SK-N-SH (cell line): ENCODE data around the gene TPPP. TPM values are rescaled to one million over a fixed set of nuclear protein-coding genes. Genes with fewer than 3 reads are reported as not detected.

Experiments used
- CTCF ChIA-PET: fragments of 300-600, 350-600 bp; formaldehyde crosslinking; extraction: SDS; loops from one replicate; lab custom pipeline; 2021; lab: Yijun Ruan, JAX
- POLR2A ChIA-PET: fragments of 350-600 bp; sonication (Branson Sonifier 250); formaldehyde crosslinking; extraction: SDS; loops from one replicate; lab custom pipeline; 2020; ENCODE audit warnings: antibody characterized with exemption, inconsistent platforms; lab: Yijun Ruan, JAX
- DNase-seq: peaks from one replicate; pipeline ENCODE4 v3.0.0; 2012
- H2AFZ ChIP-seq: fragments of 200-600 bp; sonication (generic); 2 replicates; pipeline ENCODE4 v1.8.1; 2016; ENCODE audit warnings: antibody characterized with exemption, mild to moderate bottlenecking, low read depth
- H3F3A ChIP-seq: fragments of 200-600 bp; sonication (generic); replicated peaks from 2 replicates; pipeline ENCODE3; 2016; ENCODE audit warnings: antibody characterized with exemption, mild to moderate bottlenecking; ENCODE audit not compliant: insufficient read depth
- H3K27ac ChIP-seq, 2 experiments: fragments of 200-500 bp in 1 of 2; fragments of 200-600 bp in 1 of 2; sonication (Bioruptor generic) in 1 of 2; sonication (generic), shearing (Covaris generic) in 1 of 2; 2 replicates each; pipeline versions ENCODE4 v1.5.1 to v1.6.1; 2014 to 2016; ENCODE audit warnings: low read depth in 2 of 2, inconsistent platforms in 1 of 2, low read length in 1 of 2, mild to moderate bottlenecking in 1 of 2, mixed read lengths in 1 of 2
- H3K27me3 ChIP-seq: fragments of 200-600 bp; sonication (generic), shearing (Covaris generic); 2 replicates; pipeline ENCODE4 v1.6.1; 2016; ENCODE audit warnings: mixed run types; ENCODE audit not compliant: insufficient read depth
- H3K36me3 ChIP-seq, 2 experiments: fragments of 200-500 bp in 1 of 2; fragments of 200-600 bp in 1 of 2; sonication (Bioruptor generic) in 1 of 2; sonication (generic) in 1 of 2; replicated peaks in 1 of 2; 2 replicates each; pipeline versions ENCODE3 to v1.5.1; 2014 to 2016; ENCODE audit warnings: low read length in 1 of 2, mild to moderate bottlenecking in 1 of 2; ENCODE audit not compliant: insufficient read depth in 2 of 2, control insufficient read depth in 1 of 2
- H3K4me1 ChIP-seq, 2 experiments: fragments of 200-500 bp in 1 of 2; fragments of 200-600 bp in 1 of 2; sonication (Bioruptor generic) in 1 of 2; sonication (generic), shearing (Covaris generic) in 1 of 2; 2 replicates each; pipeline versions ENCODE4 v1.5.1 to v1.6.1; 2014 to 2016; ENCODE audit warnings: low read depth in 1 of 2, low read length in 1 of 2, mixed run types in 1 of 2; ENCODE audit not compliant: insufficient read depth in 2 of 2, control insufficient read depth in 1 of 2
- H3K4me2 ChIP-seq: fragments of 200-600 bp; sonication (generic), shearing (Covaris generic); 2 replicates; pipeline ENCODE4 v1.6.1; 2017; ENCODE audit warnings: mixed run types
- H3K4me3 ChIP-seq, 2 experiments: fragments of 200-500 bp in 1 of 2; fragments of 200-600 bp in 1 of 2; sonication (Bioruptor generic) in 1 of 2; sonication (generic), shearing (Covaris generic) in 1 of 2; 2 replicates each; pipeline versions ENCODE4 v1.5.1 to v1.8.1; 2014 to 2016; ENCODE audit warnings: low read depth in 2 of 2, inconsistent platforms in 1 of 2, low read length in 1 of 2, mild to moderate bottlenecking in 1 of 2, mixed read lengths in 1 of 2, moderate library complexity in 1 of 2
- H3K79me2 ChIP-seq: fragments of 200-600 bp; sonication (generic); 2 replicates; pipeline ENCODE4 v1.8.1; 2017; ENCODE audit warnings: mild to moderate bottlenecking; ENCODE audit not compliant: insufficient read depth
- H3K9ac ChIP-seq: fragments of 200-600 bp; sonication (generic); 2 replicates; pipeline ENCODE4 v1.6.1; 2017; ENCODE audit warnings: mixed run types
- H3K9me2 ChIP-seq: fragments of 200-600 bp; sonication (generic); 2 replicates; pipeline ENCODE4 v1.6.1; 2017; ENCODE audit warnings: mixed run types
- H3K9me3 ChIP-seq: fragments of 200-600 bp; sonication (generic); 2 replicates; pipeline ENCODE4 v1.6.1; 2017; ENCODE audit warnings: mixed run types, mild to moderate bottlenecking, moderate library complexity
- H4K20me1 ChIP-seq: fragments of 200-600 bp; sonication (generic); 2 replicates; pipeline ENCODE4 v1.6.1; 2017; ENCODE audit warnings: mild to moderate bottlenecking, mixed run types; ENCODE audit not compliant: insufficient read depth
- CHD2 ChIP-seq: fragments of 150-350 bp; IDR thresholded peaks from 2 replicates; pipeline ENCODE4 v1.6.1; 2018; ENCODE audit warnings: low read length; ENCODE audit not compliant: partially characterized antibody
- EP300 ChIP-seq, 2 experiments: IDR thresholded peaks; 2 replicates each; pipeline versions ENCODE4 v1.4.0 to v1.6.1; 2012; ENCODE audit warnings: borderline replicate concordance in 1 of 2, low read depth in 1 of 2, low read length in 1 of 2
- FOSL2 ChIP-seq: IDR thresholded peaks from 2 replicates; pipeline ENCODE4 v1.4.0; 2012; ENCODE audit warnings: low read depth, mild to moderate bottlenecking, moderate library complexity, borderline replicate concordance
- FOXM1 ChIP-seq: IDR thresholded peaks from 2 replicates; pipeline ENCODE4 v1.4.0; 2012; ENCODE audit warnings: low read depth, mild to moderate bottlenecking
- GABPA ChIP-seq: IDR thresholded peaks from 2 replicates; pipeline ENCODE4 v1.4.0; 2012; ENCODE audit warnings: low read depth, mild to moderate bottlenecking
- GATA2 ChIP-seq: sonication (generic); formaldehyde crosslinking; IDR thresholded peaks from 2 replicates; pipeline ENCODE4 v1.5.0; 2020; ENCODE audit warnings: mild to moderate bottlenecking, missing genetic modification reagents
- JUND ChIP-seq: IDR thresholded peaks from 2 replicates; pipeline ENCODE4 v1.4.0; 2012
- NFIC ChIP-seq: IDR thresholded peaks from 2 replicates; pipeline ENCODE4 v1.4.0; 2012; ENCODE audit warnings: borderline replicate concordance
- POLR2AphosphoS5 ChIP-seq: IDR thresholded peaks from 2 replicates; pipeline ENCODE4 v1.6.1; 2012; ENCODE audit warnings: low read depth, low read length
- RAD21 ChIP-seq: IDR thresholded peaks from 2 replicates; pipeline ENCODE4 v1.6.1; 2012; ENCODE audit warnings: mild to moderate bottlenecking, low read length
- RXRA ChIP-seq: IDR thresholded peaks from 2 replicates; pipeline ENCODE4 v1.4.0; 2012; ENCODE audit warnings: low read depth, mild to moderate bottlenecking, borderline replicate concordance
- SMC3 ChIP-seq: IDR thresholded peaks from 2 replicates; pipeline ENCODE4 v1.6.1; 2012; ENCODE audit warnings: low read depth, low read length, improper control_type of control experiment
- WGBS: methylation state at CpG from one replicate; pipeline ENCODE4 v1.1.6; 2017; ENCODE audit warnings: low lambda C conversion rate; 5-methylcytosine and 5-hydroxymethylcytosine counted together
- polyA plus RNA-seq, 3 experiments: library from polyadenylated mRNA; depleted of rRNA; stranded (reverse); fragments of >200 nt; gene quantifications; 2 replicates each; pipeline ENCODE4 v1.2.3, GENCODE V29; 2012
- TF ChIP-seq, protein P1 (sequence below): IDR thresholded peaks from 2 replicates; pipeline ENCODE4 v1.4.0; 2012; ENCODE audit warnings: low read depth, borderline replicate concordance
- TF ChIP-seq, protein P2 (sequence below): fragments of 150-350 bp; IDR thresholded peaks from 2 replicates; pipeline ENCODE4 v1.6.1; 2017; ENCODE audit warnings: antibody characterized with exemption, low read length, low read depth, borderline replicate concordance
- TF ChIP-seq, protein P3 (sequence below): IDR thresholded peaks from 2 replicates; pipeline ENCODE4 v1.6.1; 2012; ENCODE audit warnings: mild to moderate bottlenecking, low read depth, low read length, moderate library complexity
- TF ChIP-seq, protein P4 (sequence below): IDR thresholded peaks from 2 replicates; pipeline ENCODE4 v1.4.0; 2012; ENCODE audit warnings: low read depth
- TF ChIP-seq, protein P5 (sequence below): fragments of 200-600 bp; sonication (generic); IDR thresholded peaks from 2 replicates; pipeline ENCODE4 v1.6.1; 2017; ENCODE audit warnings: antibody characterized with exemption, mild to moderate bottlenecking, moderate library complexity

Gene TPPP
- polyA plus RNA-seq, 1 of the 3 experiments (the other 2 are of a cell fraction), result 0.05 TPM

DNA sequence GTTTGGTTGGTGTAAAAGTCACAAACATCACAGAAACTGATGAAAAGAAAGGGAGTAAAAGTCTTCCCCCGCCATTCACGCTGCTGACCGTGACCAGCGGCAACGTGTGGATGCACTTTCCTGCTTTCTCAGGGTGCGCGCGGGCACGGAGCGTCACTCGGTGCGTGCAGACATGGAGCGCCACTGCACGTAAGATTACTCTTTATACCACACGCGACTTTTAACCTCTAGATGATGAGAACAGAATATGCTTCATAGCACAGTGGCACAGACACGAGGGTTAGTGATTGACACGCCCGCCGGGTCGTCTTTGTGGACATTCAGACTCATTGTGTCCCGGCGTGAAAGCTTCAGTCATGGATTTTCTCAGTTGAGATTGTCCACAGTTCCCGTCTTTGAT is 65.3 kb downstream of the TPPP start:
- no peaks in the 10 kb centered on the region for H3F3A ChIP-seq
- no peaks in the 10 kb centered on the region for H3K4me1 ChIP-seq
- no peak overlapping the region for H3K9ac ChIP-seq
- H3K4me3 ChIP-seq, result no peak overlapping the region
- no peaks in the 10 kb centered on the region for H3K27me3 ChIP-seq
- no peak for TF ChIP-seq SMC3
- TF ChIP-seq, protein P1, sequence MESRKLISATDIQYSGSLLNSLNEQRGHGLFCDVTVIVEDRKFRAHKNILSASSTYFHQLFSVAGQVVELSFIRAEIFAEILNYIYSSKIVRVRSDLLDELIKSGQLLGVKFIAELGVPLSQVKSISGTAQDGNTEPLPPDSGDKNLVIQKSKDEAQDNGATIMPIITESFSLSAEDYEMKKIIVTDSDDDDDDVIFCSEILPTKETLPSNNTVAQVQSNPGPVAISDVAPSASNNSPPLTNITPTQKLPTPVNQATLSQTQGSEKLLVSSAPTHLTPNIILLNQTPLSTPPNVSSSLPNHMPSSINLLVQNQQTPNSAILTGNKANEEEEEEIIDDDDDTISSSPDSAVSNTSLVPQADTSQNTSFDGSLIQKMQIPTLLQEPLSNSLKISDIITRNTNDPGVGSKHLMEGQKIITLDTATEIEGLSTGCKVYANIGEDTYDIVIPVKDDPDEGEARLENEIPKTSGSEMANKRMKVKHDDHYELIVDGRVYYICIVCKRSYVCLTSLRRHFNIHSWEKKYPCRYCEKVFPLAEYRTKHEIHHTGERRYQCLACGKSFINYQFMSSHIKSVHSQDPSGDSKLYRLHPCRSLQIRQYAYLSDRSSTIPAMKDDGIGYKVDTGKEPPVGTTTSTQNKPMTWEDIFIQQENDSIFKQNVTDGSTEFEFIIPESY, result no peak
- TF ChIP-seq, protein P2, sequence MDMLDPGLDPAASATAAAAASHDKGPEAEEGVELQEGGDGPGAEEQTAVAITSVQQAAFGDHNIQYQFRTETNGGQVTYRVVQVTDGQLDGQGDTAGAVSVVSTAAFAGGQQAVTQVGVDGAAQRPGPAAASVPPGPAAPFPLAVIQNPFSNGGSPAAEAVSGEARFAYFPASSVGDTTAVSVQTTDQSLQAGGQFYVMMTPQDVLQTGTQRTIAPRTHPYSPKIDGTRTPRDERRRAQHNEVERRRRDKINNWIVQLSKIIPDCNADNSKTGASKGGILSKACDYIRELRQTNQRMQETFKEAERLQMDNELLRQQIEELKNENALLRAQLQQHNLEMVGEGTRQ, result no peak
- TF ChIP-seq, all 33 proteins: peak for 0
- Histone ChIP-seq H3K36me3 (peaks cover 0 to 9% of the 10 kb centered on the region in 2 experiments), H3K79me2 (no peaks in the 10 kb centered on the region), H2AFZ (no peak overlapping the region), H3K27ac (no peak overlapping the region), H4K20me1 (no peaks in the 10 kb centered on the region), H3K9me2 (no peaks in the 10 kb centered on the region), H3K4me2 (no peak overlapping the region), H3K9me3 (no peaks in the 10 kb centered on the region)
- ChIA-PET POLR2A (no interaction called here), CTCF (no interaction called here)
- no peak for DNase-seq
- 95% methylated on average over 24 of the region's 24 CpGs for WGBS

DNA sequence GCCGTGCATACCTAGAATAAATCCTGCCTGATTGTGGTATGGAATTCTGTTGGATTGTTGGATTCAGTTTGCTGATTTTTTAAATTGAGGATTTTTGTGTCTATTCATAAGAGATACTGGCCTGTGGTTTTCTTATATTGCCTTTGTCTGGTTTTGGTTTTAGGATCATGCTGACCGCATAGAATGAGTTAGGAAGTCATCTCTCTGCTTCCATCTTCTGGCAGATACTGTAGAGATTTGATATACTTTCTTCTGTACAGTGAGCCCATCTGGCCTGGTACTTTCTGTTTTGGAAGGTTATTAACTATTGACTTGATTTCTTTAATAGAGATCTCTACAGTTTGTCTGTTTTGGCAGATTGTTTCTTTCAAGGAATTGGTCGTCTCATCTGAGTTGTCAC is 66.3 kb downstream of the TPPP start:
- ChIA-PET POLR2A (no interaction called here), CTCF (no interaction called here)
- H3K9me3 ChIP-seq, result no peaks in the 10 kb centered on the region
- 98% methylated on average over 3 of the region's 3 CpGs for WGBS
- H3F3A ChIP-seq, result no peaks in the 10 kb centered on the region
- DNase-seq, result no peak
- H3K9ac ChIP-seq, result no peak overlapping the region
- no peak overlapping the region for H3K27ac ChIP-seq
- H3K4me1 ChIP-seq, result no peaks in the 10 kb centered on the region
- H3K4me2 ChIP-seq, result no peak overlapping the region
- no peaks in the 10 kb centered on the region for H3K27me3 ChIP-seq
- peaks cover 0 to 9% of the 10 kb centered on the region in 2 experiments for H3K36me3 ChIP-seq
- H3K9me2 ChIP-seq, result no peaks in the 10 kb centered on the region
- H3K79me2 ChIP-seq, result no peaks in the 10 kb centered on the region
- no peak overlapping the region for H2AFZ ChIP-seq
- H3K4me3 ChIP-seq, result no peak overlapping the region
- no peaks in the 10 kb centered on the region for H4K20me1 ChIP-seq
- TF ChIP-seq, protein P3, sequence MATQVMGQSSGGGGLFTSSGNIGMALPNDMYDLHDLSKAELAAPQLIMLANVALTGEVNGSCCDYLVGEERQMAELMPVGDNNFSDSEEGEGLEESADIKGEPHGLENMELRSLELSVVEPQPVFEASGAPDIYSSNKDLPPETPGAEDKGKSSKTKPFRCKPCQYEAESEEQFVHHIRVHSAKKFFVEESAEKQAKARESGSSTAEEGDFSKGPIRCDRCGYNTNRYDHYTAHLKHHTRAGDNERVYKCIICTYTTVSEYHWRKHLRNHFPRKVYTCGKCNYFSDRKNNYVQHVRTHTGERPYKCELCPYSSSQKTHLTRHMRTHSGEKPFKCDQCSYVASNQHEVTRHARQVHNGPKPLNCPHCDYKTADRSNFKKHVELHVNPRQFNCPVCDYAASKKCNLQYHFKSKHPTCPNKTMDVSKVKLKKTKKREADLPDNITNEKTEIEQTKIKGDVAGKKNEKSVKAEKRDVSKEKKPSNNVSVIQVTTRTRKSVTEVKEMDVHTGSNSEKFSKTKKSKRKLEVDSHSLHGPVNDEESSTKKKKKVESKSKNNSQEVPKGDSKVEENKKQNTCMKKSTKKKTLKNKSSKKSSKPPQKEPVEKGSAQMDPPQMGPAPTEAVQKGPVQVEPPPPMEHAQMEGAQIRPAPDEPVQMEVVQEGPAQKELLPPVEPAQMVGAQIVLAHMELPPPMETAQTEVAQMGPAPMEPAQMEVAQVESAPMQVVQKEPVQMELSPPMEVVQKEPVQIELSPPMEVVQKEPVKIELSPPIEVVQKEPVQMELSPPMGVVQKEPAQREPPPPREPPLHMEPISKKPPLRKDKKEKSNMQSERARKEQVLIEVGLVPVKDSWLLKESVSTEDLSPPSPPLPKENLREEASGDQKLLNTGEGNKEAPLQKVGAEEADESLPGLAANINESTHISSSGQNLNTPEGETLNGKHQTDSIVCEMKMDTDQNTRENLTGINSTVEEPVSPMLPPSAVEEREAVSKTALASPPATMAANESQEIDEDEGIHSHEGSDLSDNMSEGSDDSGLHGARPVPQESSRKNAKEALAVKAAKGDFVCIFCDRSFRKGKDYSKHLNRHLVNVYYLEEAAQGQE, result no peak
- TF ChIP-seq, protein P4, sequence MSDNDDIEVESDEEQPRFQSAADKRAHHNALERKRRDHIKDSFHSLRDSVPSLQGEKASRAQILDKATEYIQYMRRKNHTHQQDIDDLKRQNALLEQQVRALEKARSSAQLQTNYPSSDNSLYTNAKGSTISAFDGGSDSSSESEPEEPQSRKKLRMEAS, result no peak
- TF ChIP-seq SMC3 (no peak), GATA2 (CRISPR knock-in tag) (no peak), CHD2 (no peak), FOSL2 (no peak), EP300 (IDR thresholded peaks at IDR 0.05; ENCODE audit: borderline replicate concordance in 1 of 2, low read depth in 1 of 2, low read length in 1 of 2) (no peak), POLR2AphosphoS5 (no peak), JUND (no peak), RAD21 (no peak), FOXM1 (no peak), RXRA (no peak), GABPA (no peak), NFIC (no peak)
- TF ChIP-seq, protein P1, result no peak
- TF ChIP-seq, protein P5, sequence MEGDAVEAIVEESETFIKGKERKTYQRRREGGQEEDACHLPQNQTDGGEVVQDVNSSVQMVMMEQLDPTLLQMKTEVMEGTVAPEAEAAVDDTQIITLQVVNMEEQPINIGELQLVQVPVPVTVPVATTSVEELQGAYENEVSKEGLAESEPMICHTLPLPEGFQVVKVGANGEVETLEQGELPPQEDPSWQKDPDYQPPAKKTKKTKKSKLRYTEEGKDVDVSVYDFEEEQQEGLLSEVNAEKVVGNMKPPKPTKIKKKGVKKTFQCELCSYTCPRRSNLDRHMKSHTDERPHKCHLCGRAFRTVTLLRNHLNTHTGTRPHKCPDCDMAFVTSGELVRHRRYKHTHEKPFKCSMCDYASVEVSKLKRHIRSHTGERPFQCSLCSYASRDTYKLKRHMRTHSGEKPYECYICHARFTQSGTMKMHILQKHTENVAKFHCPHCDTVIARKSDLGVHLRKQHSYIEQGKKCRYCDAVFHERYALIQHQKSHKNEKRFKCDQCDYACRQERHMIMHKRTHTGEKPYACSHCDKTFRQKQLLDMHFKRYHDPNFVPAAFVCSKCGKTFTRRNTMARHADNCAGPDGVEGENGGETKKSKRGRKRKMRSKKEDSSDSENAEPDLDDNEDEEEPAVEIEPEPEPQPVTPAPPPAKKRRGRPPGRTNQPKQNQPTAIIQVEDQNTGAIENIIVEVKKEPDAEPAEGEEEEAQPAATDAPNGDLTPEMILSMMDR, result no peak
